ENCODE data around the gene ZBTB21. TPM values are rescaled to one million over a fixed set of nuclear protein-coding genes. Genes with fewer than 3 reads are reported as not detected.

The ZBTB21 gene
- total and polyA plus RNA-seq, 2 experiments from 2014 or later, result 10.0 to 11.0 TPM

- TF ChIP-seq ZNF462 (CRISPR knock-in tag; IDR thresholded peaks at IDR 0.05) (no peak), NANOG (IDR thresholded peaks at IDR 0.05; ENCODE audit: borderline replicate concordance) (no peak), STAT1 (IDR thresholded peaks at IDR 0.05; ENCODE audit: unreplicated experiment) (no peak)
These were observed 53.0 kb downstream of the ZBTB21 start (continued) for GRCh38 chr21:41956926-41957729.

GRCh38 chr21:41955516-41955915 is 54.6 kb downstream of the ZBTB21 start:
- ATAC-seq, result no peak
- TF ChIP-seq EZH2phosphoT487 (IDR thresholded peaks at IDR 0.05; ENCODE audit: unreplicated experiment) (no peak), JUNB (IDR thresholded peaks at IDR 0.05; ENCODE audit: unreplicated experiment) (no peak), STAT1 (IDR thresholded peaks at IDR 0.05; ENCODE audit: unreplicated experiment) (no peak), REST (IDR thresholded peaks at IDR 0.05; ENCODE audit: unreplicated experiment) (no peak), ETS1 (IDR thresholded peaks at IDR 0.05) (no peak), NANOG (IDR thresholded peaks at IDR 0.05; ENCODE audit: borderline replicate concordance) (no peak)

More at GRCh38 chr21:41955516-41955915, 54.6 kb downstream of the ZBTB21 start:
- peaks cover 33% of the 10 kb centered on the region for H3K4me1 Mint-ChIP-seq
- Histone ChIP-seq H3K4me3 (no peak overlapping the region), H3K36me3 (ENCODE audit: insufficient read depth) (no peaks in the 10 kb centered on the region), H3F3A (replicated peaks; ENCODE audit: low read depth) (0 out of 2 replicates have a peak, but pooled peaks cover 6% of the 10 kb centered on the region), H2AFZ (no peak overlapping the region), H3K79me2 (replicated peaks; ENCODE audit: insufficient read depth) (peaks cover 8% of the 10 kb centered on the region), H3K4me2 (no peak overlapping the region), H3K9me2 (ENCODE audit: insufficient read depth) (no peaks in the 10 kb centered on the region), H3K27ac (ENCODE audit: low read depth) (no peak overlapping the region), H3K4me1 (ENCODE audit: insufficient read depth) (peaks cover 22% of the 10 kb centered on the region), H3K27me3 (ENCODE audit: insufficient read depth) (peaks cover 15% of the 10 kb centered on the region), H4K20me1 (replicated peaks; ENCODE audit: insufficient read depth) (peaks cover 10% of the 10 kb centered on the region; the same call in 1 of the 2 replicates)
- H3K4me3 Mint-ChIP-seq, result no peak overlapping the region
- H3K36me3 Mint-ChIP-seq (ENCODE audit: low read depth), result peaks cover 4% of the 10 kb centered on the region; the same call in 2 of the 3 replicates
- H3K27me3 Mint-ChIP-seq (ENCODE audit: insufficient read depth, low read depth, poor library complexity), result peaks cover 23% of the 10 kb centered on the region
- H3K9me3 Mint-ChIP-seq, result no peaks in the 10 kb centered on the region
- no peak for DNase-seq (ENCODE audit: low spot score)
- H3K27ac Mint-ChIP-seq, result no peak overlapping the region
